ENCODE measurements around the gene COL10A1. TPM values are rescaled to one million over a fixed set of nuclear protein-coding genes. Genes with fewer than 3 reads are reported as not detected.

The COL10A1 gene
- not detected for total RNA-seq

- Histone ChIP-seq H3K27ac (no peak within 1 kb of the TSS), H3K27me3 (no peaks in the 10 kb centered on the region), H3K4me3 (no peak within 1 kb of the TSS), H3K9me3 (no peaks in the 10 kb centered on the region), H3K4me1 (peaks cover 0 to 14% (median 2%) of the 10 kb centered on the region in 3 donors), H3K36me3 (no peaks in the 10 kb centered on the region)
- WGBS, 2 donors (ENCODE audit: low coverage in 1 of 2) = 88 to 94% methylated on average over 6 of the region's 6 CpGs
- TF ChIP-seq, protein P1, sequence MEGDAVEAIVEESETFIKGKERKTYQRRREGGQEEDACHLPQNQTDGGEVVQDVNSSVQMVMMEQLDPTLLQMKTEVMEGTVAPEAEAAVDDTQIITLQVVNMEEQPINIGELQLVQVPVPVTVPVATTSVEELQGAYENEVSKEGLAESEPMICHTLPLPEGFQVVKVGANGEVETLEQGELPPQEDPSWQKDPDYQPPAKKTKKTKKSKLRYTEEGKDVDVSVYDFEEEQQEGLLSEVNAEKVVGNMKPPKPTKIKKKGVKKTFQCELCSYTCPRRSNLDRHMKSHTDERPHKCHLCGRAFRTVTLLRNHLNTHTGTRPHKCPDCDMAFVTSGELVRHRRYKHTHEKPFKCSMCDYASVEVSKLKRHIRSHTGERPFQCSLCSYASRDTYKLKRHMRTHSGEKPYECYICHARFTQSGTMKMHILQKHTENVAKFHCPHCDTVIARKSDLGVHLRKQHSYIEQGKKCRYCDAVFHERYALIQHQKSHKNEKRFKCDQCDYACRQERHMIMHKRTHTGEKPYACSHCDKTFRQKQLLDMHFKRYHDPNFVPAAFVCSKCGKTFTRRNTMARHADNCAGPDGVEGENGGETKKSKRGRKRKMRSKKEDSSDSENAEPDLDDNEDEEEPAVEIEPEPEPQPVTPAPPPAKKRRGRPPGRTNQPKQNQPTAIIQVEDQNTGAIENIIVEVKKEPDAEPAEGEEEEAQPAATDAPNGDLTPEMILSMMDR (IDR thresholded peaks at IDR 0.05) = no peak
- TF ChIP-seq POLR2AphosphoS5 (IDR thresholded peaks at IDR 0.05) (no peak), POLR2A (IDR thresholded peaks at IDR 0.05) (no peak), EP300 (IDR thresholded peaks at IDR 0.05) (no peak)
- ATAC-seq = no peak
Observed at GRCh38 chr6:116126032-116126431, at the start of gene COL10A1. Gene COL10A1 (minus strand): TSS chr6:116126132. CDS start chr6:116125492, 640 bp downstream.

- no peaks in the 10 kb centered on the region for H3K36me3 ChIP-seq
- ATAC-seq = no peak
- no peak overlapping the region for H3K4me3 ChIP-seq
- H3K4me1 ChIP-seq = no peaks in the 10 kb centered on the region
- 96 to 100% methylated on average over 1 to 2 of the region's 2 CpGs for WGBS, 2 donors (ENCODE audit: low coverage in 1 of 2)
- H3K9me3 ChIP-seq = peaks cover 0 to 5% (median 0%) of the 10 kb centered on the region in 3 donors
- no peaks in the 10 kb centered on the region for H3K27me3 ChIP-seq
- TF ChIP-seq, protein P1 (IDR thresholded peaks at IDR 0.05) = no peak
- no peak for TF ChIP-seq POLR2A (IDR thresholded peaks at IDR 0.05)
- TF ChIP-seq EP300 (IDR thresholded peaks at IDR 0.05) = no peak
- TF ChIP-seq POLR2AphosphoS5 (IDR thresholded peaks at IDR 0.05) = no peak
- no peak overlapping the region for H3K27ac ChIP-seq
Observed at GRCh38 chr6:116175344-116175743, 49.4 kb upstream of the COL10A1 start.

DNA sequence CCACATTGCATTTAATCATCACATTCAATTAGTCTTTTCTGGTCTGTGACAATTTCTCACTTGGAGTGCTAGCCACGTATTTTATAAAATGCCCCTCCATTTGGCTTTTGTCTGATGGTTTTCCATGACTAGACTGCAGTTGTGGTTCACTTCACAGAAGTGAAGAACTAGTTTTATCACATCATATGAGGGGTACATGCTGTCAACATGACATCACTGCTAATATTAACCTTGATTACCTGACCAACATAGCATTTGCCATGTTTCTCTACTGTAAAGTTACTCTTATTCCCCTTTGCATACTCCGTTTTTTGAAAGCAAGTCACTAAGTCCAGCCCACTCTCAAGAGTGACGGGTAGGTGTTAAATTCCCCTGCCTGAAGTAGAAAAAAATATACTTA, 48.0 kb upstream of the COL10A1 start:
- 49 to 100% methylated on average over 1 to 3 of the region's 3 CpGs for WGBS, 2 donors (ENCODE audit: low coverage in 1 of 2)
- Histone ChIP-seq H3K4me1 (no peaks in the 10 kb centered on the region), H3K4me3 (no peak overlapping the region), H3K27ac (no peak overlapping the region), H3K9me3 (peaks cover 0 to 5% (median 0%) of the 10 kb centered on the region in 3 donors), H3K27me3 (no peaks in the 10 kb centered on the region), H3K36me3 (no peaks in the 10 kb centered on the region)
- no peak for ATAC-seq
- TF ChIP-seq EP300 (IDR thresholded peaks at IDR 0.05) (no peak), POLR2AphosphoS5 (IDR thresholded peaks at IDR 0.05) (no peak), POLR2A (IDR thresholded peaks at IDR 0.05) (no peak)
- TF ChIP-seq, protein P1 (IDR thresholded peaks at IDR 0.05) = no peak

DNA sequence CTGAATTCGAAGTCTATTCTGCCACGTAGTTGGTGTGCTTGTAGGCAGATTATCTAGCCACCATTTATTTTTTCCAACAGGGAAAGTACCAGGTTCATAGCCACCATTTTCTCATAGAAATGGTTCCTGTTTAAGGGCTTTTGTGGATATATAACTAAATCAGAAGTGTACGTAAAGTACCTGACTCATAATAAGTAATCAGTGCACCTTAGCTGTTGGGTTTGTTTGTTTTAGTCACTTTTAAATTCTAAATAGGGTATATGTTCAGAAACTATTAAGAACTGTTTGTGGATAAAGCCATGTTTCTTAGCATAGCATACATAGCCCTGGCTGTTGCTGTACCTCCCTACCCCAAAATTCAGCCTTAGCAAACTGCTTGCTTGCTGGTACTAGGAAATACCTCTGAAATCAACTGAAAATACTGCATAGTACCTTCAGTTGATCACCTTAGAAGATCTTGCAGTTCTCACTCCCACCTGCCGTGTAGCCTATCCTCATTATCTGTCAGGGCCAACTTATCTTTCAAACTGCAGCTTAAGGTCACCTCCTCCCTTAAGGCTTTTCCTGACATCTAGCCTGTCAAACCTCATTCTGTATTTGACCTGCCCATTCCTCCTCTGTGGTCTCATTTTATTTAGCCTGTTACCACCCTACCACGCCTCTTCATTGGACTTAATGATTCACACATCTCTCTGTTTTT, 44.6 kb upstream of the COL10A1 start:
- H3K36me3 ChIP-seq = no peaks in the 10 kb centered on the region
- H3K4me1 ChIP-seq = peaks cover 0 to 13% (median 0%) of the 10 kb centered on the region in 3 donors
- H3K27me3 ChIP-seq = no peaks in the 10 kb centered on the region
- WGBS, 2 donors (ENCODE audit: low coverage in 1 of 2) = 87 to 91% methylated on average over 5 of the region's 5 CpGs
- H3K4me3 ChIP-seq = no peak overlapping the region
- TF ChIP-seq, protein P1 (IDR thresholded peaks at IDR 0.05) = no peak
- TF ChIP-seq EP300 (IDR thresholded peaks at IDR 0.05) (no peak), POLR2AphosphoS5 (IDR thresholded peaks at IDR 0.05) (no peak), POLR2A (IDR thresholded peaks at IDR 0.05) (no peak)
- peaks cover 0 to 13% (median 0%) of the 10 kb centered on the region in 3 donors for H3K9me3 ChIP-seq
- H3K27ac ChIP-seq = no peak overlapping the region
- no peak for ATAC-seq

DNA sequence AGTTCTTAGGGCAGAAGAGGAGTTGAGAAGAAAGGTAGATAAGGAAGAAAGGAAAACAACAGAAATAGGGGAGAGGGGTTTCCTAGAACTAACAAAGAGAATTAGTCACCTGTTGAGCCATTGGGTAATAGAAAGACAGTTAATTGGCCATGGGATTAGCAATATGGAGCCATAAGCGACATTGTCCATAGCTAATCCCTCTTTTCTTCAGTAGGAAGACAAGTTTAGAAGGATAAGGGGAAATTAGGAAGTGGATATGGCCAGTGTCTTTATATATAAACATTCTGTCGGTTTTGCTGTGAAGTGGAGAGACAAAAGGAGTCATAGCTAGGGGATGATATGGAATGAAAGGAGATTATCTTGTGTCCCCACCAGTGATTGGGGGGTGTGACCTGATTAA, 43.9 kb upstream of the COL10A1 start:
- ATAC-seq = no peak
- 81 to 92% methylated on average over 2 of the region's 2 CpGs for WGBS, 2 donors (ENCODE audit: low coverage in 1 of 2)
- peaks cover 0 to 8% (median 0%) of the 10 kb centered on the region in 3 donors for H3K9me3 ChIP-seq
- TF ChIP-seq POLR2A (IDR thresholded peaks at IDR 0.05) = no peak
- TF ChIP-seq EP300 (IDR thresholded peaks at IDR 0.05) = no peak
- TF ChIP-seq, protein P1 (IDR thresholded peaks at IDR 0.05) = no peak
- no peak for TF ChIP-seq POLR2AphosphoS5 (IDR thresholded peaks at IDR 0.05)
- H3K27me3 ChIP-seq = no peaks in the 10 kb centered on the region
- H3K36me3 ChIP-seq = no peaks in the 10 kb centered on the region
- no peak overlapping the region for H3K27ac ChIP-seq
- H3K4me1 ChIP-seq = peaks cover 0 to 13% (median 0%) of the 10 kb centered on the region in 3 donors
- H3K4me3 ChIP-seq = no peak overlapping the region

Measured in gastroesophageal sphincter (tissue), 4 donors.